ENCODE measurements around the gene KSR1.
"Not testable (repeated sequence)": the region's sequence is repeated elsewhere in the genome, so short reads cannot be mapped to it uniquely, and the experiment has no call there.

The KSR1 gene

DNA sequence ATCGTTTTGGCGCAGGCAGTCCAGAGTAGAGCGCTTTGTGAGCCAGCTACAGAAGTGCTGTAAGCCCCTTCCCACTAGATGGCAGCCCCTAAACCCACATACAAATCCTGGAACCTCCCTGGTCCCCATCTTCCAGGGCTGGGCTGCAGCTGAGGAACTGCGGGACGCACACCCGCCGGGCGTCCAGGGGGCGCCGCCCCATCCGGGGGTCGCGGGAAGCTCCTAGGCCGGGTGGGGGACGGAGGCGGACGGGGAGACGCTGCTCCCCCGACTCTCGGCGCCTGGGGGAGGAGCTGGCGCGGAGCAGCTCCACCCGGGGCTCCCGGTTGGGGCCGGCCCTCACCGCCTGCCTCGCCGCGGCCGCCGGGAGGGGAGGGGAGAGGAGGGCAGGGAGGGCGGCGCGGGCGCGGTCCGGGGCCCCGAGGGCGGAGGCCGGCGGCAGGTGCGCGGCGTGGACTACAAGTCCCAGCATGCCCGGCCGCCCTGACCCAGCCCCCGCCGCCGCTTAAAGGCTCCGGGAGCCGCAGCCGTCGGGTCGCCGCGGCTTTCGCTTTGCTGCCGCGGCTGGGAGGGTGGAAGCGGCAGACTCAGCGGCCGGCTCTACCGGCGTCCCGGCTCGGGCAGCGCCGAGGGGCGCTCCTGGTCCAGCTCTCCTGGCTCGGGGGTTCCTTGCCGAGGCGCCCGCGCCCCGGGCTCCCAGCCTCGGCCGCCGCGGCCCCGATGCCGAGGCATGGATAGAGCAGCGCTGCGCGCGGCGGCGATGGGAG lies at the start of gene KSR1:
TSS of gene KSR1 (plus strand) at position 535 of the 767 bp plus-strand sequence. CDS start at position 731, 196 bp downstream.
- no peak within 1 kb of the TSS for H3K27ac ChIP-seq
- TF ChIP-seq ZFX (IDR thresholded peaks at IDR 0.05; ENCODE audit: borderline replicate concordance) = no peak
- TF ChIP-seq, protein P1, sequence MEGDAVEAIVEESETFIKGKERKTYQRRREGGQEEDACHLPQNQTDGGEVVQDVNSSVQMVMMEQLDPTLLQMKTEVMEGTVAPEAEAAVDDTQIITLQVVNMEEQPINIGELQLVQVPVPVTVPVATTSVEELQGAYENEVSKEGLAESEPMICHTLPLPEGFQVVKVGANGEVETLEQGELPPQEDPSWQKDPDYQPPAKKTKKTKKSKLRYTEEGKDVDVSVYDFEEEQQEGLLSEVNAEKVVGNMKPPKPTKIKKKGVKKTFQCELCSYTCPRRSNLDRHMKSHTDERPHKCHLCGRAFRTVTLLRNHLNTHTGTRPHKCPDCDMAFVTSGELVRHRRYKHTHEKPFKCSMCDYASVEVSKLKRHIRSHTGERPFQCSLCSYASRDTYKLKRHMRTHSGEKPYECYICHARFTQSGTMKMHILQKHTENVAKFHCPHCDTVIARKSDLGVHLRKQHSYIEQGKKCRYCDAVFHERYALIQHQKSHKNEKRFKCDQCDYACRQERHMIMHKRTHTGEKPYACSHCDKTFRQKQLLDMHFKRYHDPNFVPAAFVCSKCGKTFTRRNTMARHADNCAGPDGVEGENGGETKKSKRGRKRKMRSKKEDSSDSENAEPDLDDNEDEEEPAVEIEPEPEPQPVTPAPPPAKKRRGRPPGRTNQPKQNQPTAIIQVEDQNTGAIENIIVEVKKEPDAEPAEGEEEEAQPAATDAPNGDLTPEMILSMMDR (IDR thresholded peaks at IDR 0.05) = no peak

DNA sequence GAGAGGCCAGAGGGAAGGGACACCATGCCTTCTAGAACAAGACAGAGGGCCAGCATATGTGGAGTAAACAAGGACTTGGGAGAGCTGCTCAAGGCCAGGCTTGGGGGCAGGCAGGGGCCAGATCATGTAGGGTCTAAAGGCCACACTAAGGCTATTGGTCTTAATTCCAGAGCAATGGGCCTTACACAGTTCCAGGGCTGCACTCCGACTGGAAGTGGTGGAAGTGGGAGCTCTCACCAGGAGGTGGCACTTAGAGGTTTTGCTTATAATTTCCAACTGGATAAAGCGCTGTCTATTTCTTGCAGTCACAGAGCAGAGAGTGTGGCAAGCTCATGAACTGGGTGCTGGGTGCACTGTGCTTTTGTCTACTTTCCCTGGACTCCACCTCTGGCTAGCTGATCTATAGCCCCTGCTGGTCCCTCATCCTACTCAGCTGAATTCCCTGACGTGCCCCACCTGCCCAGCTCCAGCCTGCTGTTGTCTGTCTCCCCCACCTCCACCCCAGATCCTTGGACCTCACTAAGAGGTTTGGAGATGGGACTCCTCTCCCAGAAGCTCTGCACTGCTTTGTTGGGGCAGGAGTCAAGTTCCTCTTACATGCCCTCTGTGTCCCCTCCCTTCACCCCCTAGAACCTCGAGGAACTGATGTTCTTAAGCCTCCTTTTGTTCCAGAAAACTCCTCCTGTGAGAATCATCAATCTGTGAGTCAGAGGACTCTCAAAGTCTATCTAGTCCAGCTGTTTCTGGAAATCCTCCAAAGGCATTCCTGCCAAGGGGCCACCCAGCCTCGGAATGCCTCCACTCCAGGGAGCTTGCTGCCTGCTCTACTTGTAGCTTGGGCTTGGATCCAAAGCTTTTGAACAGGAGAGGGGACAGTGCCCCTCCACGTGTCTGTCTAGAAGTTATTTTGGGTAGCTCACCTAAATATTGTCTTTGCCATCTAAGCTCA lies 48.1 kb upstream of the KSR1 start:
- TF ChIP-seq ZFX (IDR thresholded peaks at IDR 0.05; ENCODE audit: borderline replicate concordance) = no peak
- TF ChIP-seq, protein P1 (IDR thresholded peaks at IDR 0.05) = no peak
- no peak overlapping the region for H3K27ac ChIP-seq

DNA sequence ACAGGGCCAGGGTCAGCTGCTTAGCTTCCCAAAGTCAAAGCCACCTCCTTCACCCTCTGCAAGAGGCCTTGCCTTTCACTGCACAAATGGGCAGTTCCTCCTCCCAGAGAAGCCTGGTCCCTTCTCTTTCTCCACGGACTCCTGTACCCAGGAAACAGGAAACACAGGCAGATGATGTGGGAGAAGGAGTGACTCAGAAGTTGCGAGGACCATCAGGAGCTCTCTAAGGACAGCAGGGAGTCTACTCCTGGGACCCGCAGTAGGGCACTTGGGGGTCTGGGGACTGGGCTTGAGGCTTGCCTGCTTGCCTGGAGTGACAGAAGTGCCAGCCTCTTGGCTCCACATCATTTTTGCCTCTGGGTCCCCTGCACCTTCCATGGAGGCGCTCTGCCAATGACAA lies 47.4 kb upstream of the KSR1 start:
- no peak for TF ChIP-seq ZFX (IDR thresholded peaks at IDR 0.05; ENCODE audit: borderline replicate concordance)
- TF ChIP-seq, protein P1 (IDR thresholded peaks at IDR 0.05) = no peak

DNA sequence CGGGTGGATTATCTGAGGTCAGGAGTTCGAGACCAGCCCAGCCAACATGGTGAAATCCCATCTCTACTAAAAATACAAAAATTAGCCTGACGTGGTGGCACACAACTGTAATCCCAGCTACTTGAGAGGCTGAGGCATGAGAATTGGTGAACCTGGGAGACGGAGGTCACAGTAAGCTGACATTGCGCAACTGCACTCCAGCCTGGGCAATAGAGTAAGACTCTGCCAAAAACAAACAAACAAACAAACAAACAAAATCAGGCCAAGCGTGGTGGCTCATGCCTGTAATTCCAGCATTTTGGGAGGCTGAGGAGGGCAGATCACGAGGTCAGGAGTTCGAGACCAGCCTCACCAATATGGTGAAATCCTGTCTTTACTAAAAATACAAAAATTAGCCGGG lies 44.1 kb upstream of the KSR1 start:
- not testable (repeated sequence) for H3K27ac ChIP-seq

More for the DNA sequence above, 47.4 kb upstream of the KSR1 start:
- H3K27ac ChIP-seq = no peak overlapping the region

DNA sequence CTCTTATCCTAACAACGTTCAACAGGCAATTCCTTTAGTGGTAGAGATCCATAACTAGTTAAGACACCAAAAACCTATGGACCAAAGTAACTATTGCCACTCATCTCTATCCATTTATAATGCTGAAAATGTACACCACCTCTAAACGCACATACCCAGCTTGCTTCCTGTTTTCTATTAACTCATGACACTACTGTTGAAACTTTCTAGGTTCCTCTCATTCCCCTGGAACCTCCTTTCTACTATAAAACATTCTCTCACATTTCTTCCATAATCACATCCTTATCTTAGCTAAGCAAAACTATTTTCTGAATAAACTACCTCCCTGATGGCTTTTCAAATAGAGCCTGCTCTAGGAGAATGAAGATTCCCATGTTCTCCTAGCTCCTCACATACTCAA lies 42.9 kb upstream of the KSR1 start:
- no peak overlapping the region for H3K27ac ChIP-seq
- TF ChIP-seq, protein P1 (IDR thresholded peaks at IDR 0.05) = no peak
- TF ChIP-seq ZFX (IDR thresholded peaks at IDR 0.05; ENCODE audit: borderline replicate concordance) = no peak

DNA sequence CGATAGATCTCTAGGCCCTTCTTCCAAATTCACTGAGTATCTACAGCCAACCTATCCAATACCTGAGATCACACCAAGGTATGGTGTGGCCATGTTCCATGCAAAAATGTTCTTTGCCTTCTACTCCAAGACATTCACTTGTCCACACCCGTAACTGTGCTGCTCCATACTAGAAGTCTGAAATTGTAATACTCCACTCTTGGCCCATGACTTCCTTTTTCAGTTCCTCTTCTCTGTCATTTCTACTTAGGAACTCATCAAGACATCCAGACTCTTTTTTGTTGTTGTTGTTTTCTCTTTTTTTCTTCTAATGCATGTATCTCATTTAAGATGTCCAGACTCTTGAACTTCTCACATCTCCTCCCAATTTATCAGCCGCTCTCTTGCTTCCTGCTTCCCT lies 42.5 kb upstream of the KSR1 start:
- H3K27ac ChIP-seq = no peak overlapping the region
- TF ChIP-seq, protein P1 (IDR thresholded peaks at IDR 0.05) = no peak
- no peak for TF ChIP-seq ZFX (IDR thresholded peaks at IDR 0.05; ENCODE audit: borderline replicate concordance)

DNA sequence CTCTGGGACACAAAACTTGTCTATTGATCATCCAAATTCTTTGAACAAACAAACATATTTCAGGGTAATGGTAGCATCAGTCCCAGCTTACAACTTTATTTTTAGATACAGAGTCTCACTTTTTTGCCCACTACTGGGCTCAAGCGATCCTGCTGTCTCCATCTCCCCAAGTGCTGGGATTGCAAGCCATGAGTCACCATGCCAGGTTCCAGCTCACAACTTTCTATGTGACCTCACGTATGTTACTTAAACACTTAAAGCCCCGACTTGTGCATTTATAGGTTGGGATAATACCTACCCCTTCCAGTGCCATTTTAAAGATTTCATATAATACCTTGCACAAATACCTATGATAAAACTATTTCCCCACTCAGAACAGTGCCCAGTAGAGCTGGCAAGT lies 42.0 kb upstream of the KSR1 start:
- no peak for TF ChIP-seq ZFX (IDR thresholded peaks at IDR 0.05; ENCODE audit: borderline replicate concordance)
- TF ChIP-seq, protein P1 (IDR thresholded peaks at IDR 0.05) = no peak
- no peak overlapping the region for H3K27ac ChIP-seq

Data from 22Rv1 (cell line).